GM18870 (cell line): ENCODE data around the gene CCDC122.
"Not testable (repeated sequence)": the region's sequence is repeated elsewhere in the genome, so short reads cannot be mapped to it uniquely, and the experiment has no call there.

Source experiments
- ATAC-seq: cut with Tn5 transposase; IDR thresholded peaks from one replicate; pipeline ENCODE4 v1.9.1; 2021; ENCODE audit warnings: moderate library complexity; ENCODE audit not compliant: unreplicated experiment

The CCDC122 gene

DNA sequence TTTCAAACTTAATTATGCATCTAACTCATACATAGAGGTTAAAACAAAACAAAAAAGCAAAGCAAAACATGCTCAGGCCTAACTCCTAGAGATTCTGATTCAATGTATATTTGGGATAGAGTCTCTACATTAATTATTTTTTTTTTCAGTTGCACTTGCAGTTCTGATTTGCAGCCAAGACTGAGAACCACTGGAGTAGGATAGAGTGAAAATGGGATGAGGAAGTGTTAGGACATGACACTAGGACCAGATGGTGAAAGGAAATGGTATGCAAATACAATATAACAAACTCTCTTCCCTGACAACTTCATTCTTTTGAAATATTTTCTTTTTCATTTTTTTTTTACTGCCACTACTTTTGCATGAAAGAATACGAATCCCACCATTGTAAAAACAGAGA lies 1.8 kb downstream of the CCDC122 start:
- ATAC-seq = no peak

DNA sequence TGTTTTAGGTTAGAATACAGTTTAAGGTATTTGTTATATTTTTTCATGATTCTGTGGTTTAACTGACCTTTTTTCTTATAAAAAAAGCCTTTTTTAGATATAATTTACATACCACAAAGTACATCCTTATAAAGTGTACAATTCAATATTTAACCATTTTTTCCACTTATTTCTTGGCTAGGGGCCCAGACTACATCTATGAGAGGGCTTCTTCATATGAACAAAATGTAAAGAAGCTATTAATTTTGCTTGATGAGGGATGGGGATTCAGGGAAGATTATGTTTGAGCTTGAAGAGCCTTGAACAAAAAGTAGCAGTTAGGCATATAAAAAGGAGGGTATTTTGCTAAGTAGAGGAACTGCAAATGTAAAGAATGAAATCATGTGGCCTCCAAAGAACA lies 2.2 kb downstream of the CCDC122 start:
- no peak for ATAC-seq

DNA sequence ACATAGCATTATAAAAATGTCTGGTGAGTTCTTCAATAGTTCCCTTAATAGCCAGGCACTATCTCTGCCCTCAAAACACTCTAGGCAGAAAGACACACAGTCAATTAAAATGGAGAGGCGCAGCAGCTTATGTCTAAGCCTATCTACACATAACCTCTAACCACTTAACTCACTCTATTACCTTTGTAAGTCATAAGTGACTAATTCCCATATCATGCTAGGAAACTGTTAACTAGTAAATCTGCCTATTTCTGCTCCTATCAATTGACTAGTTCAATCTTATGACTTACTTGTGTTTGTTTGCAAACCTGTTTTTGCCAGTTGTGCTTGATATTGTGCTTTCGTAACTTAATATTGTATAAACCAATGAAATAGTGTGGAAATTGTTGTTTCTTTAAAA lies 3.2 kb downstream of the CCDC122 start:
- ATAC-seq = no peak

DNA sequence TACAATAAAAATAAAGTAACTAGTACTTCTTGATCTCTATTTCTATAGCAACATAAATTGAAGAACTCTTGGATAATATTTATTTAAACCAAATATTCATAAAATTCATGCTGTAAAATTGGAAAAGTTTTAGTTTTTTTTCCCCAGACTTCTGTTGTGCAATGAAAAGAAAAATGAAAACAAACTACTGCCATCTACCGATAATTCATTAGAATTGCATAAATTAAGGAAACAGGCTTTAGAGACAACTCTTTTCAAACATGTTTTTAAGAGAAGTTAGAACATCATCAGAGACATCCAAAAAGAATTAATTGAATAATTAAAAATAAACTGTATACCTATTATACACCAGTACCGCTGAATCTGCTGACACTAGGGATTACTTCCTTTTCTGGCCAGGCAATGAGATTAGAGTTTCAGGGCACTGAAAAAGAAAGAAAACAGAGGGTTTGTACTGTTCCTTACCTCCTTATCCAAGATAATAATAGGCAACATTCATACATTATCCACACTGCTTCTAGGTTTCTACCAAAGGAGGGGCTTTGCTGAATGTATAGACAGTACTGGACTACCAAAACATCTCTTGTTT lies 4.9 kb downstream of the CCDC122 start:
- no peak for ATAC-seq

DNA sequence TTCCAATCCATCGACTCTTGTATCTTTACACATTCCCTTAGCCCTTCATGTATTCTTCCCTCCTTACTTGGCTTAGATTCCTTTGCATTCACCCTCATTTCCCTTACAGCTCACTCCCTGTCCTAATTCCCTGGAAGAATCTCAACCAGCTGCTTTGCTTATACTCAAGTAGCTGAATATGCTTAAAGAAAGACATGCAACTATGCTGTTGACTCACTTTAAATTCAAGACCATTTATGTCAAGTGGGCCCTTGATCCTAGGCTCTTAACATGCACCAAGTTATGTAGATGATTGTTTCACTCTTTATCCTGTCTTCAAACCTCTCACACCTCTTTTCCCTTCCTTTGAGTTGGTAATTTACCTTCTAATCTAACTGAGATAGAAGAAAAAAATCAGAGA lies 7.4 kb downstream of the CCDC122 start:
- ATAC-seq = no peak

DNA sequence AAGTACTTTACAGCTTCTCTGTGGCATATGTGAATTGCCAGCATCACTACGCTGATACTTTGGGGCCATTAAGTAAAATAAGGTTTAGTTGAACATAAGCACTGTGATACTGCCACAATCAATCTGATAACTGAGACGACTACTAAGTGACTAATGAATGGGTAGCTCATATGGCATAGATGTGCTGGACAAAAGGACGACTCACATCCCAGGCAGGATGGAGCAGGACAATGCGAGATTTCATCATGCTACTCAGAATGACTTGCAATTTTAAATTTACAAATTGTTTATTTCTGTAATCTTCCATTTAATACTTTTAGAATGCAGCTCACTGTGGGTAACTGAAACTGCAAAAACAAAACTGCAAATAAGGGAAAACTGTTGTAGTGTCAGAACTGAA lies 13.6 kb downstream of the CCDC122 start:
- no peak for ATAC-seq

DNA sequence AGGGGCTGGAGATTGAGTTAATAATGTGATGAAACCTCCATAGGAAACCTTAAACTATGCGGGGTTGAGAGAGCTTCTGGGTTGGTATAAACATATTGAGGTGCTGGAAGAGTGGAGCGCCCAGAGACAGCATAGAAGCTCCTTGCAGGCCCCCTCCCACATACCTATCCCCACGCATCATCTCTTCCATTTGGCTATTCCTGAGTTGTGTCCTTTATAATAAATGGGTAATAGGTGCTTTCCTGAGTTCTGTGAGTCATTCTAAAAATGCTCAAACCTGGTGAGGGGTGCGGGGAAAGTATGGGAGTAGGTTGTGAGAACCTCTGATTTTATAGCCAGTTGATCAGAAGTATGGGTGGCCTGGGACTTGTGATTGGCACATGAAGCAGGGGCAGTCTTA lies 14.6 kb downstream of the CCDC122 start:
- no peak for ATAC-seq

DNA sequence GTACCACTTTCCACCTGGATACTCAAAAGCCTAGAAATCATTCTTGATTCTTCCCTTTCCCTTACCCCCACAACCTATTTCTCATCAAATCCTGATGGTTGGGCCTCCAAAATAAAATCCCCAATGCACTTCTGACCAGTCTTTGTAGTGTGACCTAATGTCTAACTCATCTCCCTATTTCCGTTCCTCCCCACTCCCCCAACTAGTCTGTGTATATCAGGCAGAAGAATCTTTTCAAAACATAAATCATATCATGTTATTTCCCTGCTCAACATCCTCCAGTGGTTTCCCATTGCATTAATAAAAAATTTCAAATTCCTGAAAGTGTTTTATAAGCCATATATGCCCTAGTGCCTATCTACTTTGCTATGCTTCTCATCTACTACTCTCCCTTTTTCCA lies 17.7 kb downstream of the CCDC122 start:
- no peak for ATAC-seq

DNA sequence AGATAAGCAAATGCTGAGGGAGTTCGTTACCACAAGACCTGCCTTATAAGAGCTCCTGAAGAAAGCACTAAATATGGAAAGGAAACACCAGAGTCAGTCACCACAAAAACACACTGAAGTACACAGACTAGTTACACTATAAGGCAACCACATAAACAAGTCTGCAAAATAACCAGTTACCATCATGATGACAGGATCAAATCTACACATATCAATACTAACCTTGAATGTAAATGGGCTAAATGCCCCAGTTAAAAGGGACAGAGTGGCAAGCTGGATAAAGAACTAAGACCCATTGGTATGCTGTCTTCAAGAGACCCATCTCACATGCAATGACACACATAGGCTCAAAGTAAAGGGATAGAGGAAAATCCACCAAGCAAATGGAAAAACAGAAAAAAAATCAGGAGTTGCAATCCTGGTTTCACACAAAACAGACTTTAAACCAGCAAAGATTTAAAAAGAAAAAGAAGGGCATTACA lies 26.6 kb downstream of the CCDC122 start:
- no peak for ATAC-seq

DNA sequence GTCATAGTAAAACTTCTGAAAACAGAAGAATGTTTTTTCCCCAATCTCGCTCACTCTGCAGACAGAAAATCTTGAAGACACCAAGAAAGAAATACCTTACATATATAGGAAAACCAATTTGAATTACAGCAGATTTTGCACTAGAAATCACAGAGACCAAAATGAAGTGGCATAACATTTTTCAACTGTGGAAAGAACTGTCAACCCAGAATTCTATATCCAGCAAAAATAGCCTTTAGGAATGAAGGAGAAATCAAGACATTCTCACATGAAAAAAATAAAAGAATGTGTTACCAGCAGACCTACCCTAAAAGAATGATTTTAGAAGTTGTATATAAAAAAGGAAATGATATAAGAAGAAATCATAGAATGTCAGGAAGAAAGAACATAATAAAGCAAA lies 28.7 kb downstream of the CCDC122 start:
- ATAC-seq = no peak

DNA sequence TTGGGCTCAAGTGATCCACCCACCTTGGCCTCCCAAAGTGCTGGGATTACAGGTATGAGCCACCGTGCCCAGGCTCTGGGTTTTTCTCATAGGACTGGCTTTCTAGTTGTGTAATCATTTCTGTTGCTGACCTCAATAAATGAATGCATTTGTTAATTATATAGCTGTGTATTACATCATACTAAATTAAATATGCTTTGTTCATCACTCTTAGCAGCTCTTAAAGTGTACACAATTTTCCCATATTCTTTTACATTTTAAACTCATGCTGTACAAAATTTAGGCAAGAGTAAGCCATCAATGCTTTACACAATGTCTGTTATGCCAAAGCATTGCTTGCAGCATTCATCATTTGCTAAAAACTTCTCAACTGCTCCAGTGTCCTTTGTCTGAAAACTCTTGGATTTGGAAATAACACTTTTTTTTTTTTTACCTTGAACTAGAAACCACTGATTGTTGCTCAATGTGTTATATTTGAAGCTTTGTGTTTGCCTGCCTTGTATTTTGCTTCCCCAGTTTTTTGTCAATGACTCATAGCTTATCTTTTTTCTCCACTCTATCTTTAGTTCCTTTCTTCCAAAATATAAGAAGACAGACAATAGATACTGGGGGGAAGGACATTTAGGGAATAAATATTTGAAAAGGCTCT lies 31.4 kb downstream of the CCDC122 start:
- ATAC-seq = no peak

DNA sequence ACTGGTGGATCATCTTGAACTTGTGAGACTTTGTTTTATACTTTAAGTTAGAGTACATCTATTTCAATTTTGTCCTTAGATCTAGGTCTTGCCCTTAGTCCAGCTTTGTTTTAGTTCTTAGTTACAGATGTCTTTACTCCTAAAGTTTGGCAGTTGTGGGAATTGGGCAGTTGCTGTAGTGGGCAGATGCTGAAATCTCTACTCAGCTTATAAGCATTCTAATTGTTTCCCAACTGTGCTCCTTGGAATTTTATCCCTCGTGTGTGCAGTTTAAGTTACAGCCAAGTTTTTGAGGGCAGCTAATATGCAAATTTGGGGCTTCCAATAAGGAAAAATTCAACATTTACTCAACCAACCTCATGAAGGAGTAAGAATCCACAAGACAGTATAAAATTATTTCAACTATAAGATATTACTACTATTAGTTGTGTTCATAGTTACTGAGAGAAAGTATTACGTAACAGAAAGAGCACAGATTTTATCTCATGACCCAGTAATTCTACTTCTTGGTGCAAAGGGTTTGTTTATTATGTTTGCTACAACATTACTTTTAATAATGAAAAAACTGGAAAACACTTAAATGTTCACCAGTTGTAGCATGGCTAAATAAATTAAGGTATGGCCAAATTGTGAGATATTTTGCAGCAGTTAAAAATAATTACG lies 32.9 kb downstream of the CCDC122 start:
- no peak for ATAC-seq

DNA sequence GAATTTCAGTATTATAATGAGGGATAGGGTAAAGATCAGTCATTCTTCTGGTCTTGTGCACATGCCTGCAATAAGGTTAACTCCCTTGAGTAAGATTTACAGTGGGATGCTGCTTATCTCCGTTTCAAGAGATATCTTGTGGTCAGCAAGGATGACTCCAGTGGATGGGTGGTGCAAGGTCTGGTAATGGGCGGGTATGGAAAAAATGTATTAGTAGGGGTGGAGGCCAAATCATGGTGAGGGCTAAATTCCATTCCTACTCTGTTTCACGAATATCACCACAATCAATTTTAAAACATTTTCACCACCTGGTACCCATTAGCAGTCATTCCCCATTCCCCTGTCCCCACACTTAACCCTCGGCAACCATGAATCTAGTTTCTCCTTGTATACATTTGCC lies 40.6 kb downstream of the CCDC122 start:
- ATAC-seq = no peak

DNA sequence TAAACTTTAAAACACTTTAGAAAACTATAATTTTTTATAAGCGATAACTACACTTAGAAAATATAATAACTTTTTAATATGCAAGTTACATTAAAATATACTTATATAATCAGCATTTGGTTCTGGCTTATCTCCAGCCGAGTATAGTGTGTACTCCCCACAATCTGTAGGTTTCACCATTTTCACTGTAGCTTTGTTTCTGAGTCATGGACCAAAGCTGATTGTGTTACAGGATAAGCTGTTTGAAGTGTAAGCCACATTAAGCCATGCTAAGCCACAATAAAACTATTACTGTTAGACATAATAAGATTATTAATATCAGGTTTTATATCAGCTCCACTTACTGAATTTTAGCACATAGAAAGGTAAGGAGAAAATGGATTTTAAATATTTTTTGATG lies 43.8 kb downstream of the CCDC122 start:
- ATAC-seq = no peak

DNA sequence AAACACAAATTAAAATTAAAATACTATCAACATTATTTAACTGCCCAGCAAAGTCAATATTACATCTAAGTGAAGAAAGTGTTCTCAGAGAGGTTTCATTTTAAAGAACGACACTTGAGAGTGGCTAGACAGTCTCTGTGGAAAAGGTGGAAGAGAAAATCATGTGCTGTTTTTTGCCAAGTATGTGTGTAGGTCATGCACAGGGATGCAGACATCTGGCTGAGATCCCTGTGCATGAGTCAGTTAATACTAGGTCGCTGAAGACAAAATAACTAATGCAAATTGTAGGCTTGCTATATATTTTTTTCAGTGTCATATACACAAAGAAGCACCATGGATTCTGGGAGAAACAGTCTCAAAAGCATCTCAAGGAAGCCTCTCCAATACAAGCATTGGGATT lies 48.5 kb downstream of the CCDC122 start:
- no peak for ATAC-seq

DNA sequence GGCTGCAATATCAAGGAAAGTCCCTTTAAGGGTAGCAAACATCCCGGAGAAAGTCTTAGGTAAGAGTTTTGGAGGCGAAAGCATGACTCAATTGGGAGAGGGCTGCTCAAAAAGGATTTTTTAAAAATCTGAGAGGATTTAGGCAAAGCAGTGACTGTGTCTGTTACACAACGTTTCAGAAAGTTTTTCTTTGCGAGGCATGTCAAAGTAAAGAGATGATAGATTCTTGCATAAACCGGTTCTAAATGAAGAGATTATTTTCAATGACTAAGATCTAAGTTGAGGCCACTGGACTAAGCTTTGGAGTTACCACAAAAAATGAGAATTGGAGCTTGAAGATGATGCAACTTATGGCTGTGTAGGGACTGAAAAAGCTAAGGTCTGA lies 49.1 kb downstream of the CCDC122 start:
- ATAC-seq = no peak

DNA sequence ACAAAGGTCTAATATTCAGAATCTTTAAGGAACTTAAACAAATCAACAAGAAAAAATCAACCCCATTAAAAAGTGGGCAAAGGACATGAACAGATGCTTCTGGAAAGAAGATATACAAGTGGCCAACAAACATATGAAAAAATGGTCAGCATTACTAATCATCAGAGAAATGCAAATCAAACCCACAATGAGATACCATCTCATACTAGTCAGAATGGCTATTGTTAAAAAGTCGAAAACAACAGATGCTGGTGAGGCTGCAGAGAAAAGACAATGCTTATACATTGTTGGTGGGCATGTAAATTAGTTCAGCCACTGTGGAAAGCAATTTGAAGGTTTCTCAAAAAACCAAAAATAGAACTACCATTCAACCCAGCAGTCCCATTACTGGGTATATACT lies 54.9 kb downstream of the CCDC122 start:
- not testable (repeated sequence) for ATAC-seq

DNA sequence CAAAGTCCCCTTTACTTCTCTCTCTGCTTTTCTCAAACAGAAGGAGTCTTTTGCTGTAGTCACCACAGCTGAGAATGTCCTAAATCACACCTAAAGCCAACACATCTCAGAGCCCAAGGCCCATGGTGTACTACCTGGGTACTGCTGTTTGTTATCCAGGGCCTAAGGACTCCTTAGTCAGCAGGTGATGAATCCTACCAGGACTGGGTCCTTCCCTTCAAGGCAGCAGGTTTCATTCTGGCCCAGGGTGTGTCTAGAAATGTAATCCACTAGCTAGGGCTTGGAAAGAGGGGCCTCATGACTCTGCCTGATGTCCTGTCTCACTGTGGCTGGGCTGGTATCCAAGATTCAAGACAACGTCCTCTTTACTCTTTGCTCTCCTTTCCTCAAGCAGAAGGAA lies 56.6 kb downstream of the CCDC122 start:
- no peak for ATAC-seq

DNA sequence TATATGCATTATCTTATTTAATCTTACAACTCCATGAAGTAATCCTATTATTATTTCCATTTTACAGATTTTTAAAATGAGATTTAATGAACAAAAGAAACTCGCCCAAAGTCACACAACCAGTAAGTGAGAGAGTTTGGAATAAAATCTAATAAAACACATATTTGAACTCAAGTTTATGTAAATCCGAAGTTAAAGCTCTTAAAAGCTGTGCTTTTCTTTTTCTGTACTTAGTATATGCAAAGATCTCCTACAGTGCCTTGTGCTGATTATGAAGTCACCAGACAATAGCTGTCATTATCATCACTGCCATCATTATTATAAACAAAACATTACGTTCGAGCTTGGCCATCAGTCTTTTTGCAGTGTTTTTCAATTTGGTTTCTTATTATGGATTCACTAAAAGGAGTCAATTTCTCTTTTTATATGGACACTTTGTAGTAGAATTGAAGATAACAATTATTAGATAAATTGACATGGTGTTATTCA lies 63.1 kb downstream of the CCDC122 start:
- ATAC-seq = no peak

DNA sequence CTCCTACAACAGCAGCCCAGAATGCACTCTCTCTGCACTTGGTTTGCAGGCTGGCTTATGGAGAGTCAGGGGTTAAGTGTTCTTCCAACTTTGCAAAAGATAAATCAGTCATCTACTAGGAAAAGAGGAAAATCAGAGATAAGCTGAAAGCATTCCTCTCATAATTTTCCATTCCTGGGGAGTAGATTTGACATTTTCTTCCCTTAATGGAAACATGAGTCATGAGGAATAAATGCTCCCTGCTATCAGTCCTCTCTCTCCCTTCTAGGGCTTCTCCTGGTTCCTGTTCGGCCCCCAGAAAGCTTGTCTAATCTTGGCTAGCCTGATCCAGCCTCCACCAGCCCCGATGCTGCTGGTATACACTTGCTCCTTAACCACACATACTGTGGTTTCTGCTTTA lies 64.3 kb downstream of the CCDC122 start:
- ATAC-seq = no peak

DNA sequence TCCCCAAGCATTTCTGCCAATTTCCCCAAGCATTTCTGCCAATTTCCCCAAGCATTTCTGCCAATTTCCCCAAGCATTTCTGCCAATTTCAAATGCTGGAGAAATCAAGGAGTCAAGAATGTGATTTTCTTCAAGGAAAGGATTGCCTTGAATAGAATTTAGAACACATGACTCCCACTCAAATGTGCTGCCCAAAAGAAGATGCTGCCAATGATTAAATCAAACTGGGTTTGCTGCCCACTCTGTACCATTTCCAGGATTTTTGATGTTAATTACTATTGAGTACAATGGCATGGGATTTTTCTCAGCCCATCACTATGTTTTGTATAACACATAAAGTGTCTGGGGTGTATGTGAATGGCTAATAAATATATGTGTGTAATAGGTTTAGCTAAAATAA lies 70.9 kb downstream of the CCDC122 start:
- ATAC-seq = no peak

DNA sequence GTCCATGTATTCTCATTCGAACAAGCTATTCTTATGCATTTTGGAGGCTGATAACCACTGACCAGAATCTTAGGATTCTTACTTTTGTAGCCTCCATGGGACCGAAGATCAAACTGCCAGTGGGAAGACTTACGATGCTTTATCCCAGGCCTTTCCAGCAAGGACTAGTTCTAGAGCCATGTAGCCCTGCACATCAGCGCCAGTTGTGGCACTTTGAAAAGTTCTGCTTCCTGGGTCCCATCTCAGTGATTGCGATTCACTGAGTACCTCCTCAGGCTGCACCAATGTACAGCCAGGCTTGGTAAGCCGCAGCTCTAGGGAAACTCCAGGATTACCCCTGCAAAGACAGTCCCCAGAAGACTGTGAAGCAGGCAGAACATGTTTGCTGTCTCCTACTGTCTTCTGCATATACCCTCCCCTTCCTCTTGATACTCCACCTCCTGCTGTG lies 73.8 kb downstream of the CCDC122 start:
- ATAC-seq = no peak
